A549 (cell line): ENCODE data around the gene CFAP99. TPM values are rescaled to one million over a fixed set of nuclear protein-coding genes. Genes with fewer than 3 reads are reported as not detected.

ENCODE experiments used
- ATAC-seq, 2 experiments: fragments of 200-7000 bp in 1 of 2; fragments of >200 bp in 1 of 2; cut with Nextera tagmentation in 1 of 2; cut with Tn5 transposase in 1 of 2; 3 replicates each; pipeline versions ENCODE4 v1.8.0 to v1.9.1; 2018 to 2020; ENCODE audit warnings: mild to moderate bottlenecking in 1 of 2, moderate library complexity in 1 of 2
- CTCF ChIA-PET: fragments of 300-600 bp; sonication (Branson Sonifier 250); formaldehyde crosslinking; extraction: SDS; loops from one replicate; lab custom pipeline; 2021; ENCODE audit warnings: antibody characterized with exemption, inconsistent platforms; lab: Yijun Ruan, JAX
- POLR2A ChIA-PET: fragments of 350-600 bp; formaldehyde crosslinking; extraction: SDS; loops from one replicate; lab custom pipeline; 2021; ENCODE audit warnings: antibody characterized with exemption, inconsistent platforms; lab: Yijun Ruan, JAX
- DNase-seq, 2 experiments: peaks; one replicate each; pipeline versions ENCODE4 v3.0.0 to v3.0.0-alpha.2; 2011 to 2016; ENCODE audit warnings: low read depth in 1 of 2, low spot score in 1 of 2
- FAIRE-seq: peaks from 2 replicates; lab custom pipeline; 2011; peaks lifted over from hg19 to GRCh38; lab: Jason Lieb, UNC
- H3K27ac ChIP-seq, 2 experiments: fragments of >200 bp; sonication (Bioruptor Twin); formaldehyde crosslinking; 3 replicates each; pipeline ENCODE4 v1.5.1; 2016 to 2017
- H3K4me1 ChIP-seq: fragments of >200 bp; sonication (Bioruptor Twin); formaldehyde crosslinking; 3 replicates; pipeline ENCODE4 v1.6.1; 2016
- H3K4me2 ChIP-seq: fragments of >200 bp; sonication (Bioruptor Twin); formaldehyde crosslinking; 3 replicates; pipeline ENCODE4 v1.6.1; 2016
- H3K4me3 ChIP-seq: fragments of >200 bp; sonication (Bioruptor Twin); formaldehyde crosslinking; 3 replicates; pipeline ENCODE4 v1.5.1; 2016
- H3K9me3 ChIP-seq: fragments of >200 bp; sonication (Bioruptor Twin); formaldehyde crosslinking; 3 replicates; pipeline ENCODE4 v1.6.1; 2016
- BCL3 ChIP-seq: fragments of >200 bp; sonication (Bioruptor Twin); formaldehyde crosslinking; IDR thresholded peaks from 3 replicates; pipeline ENCODE4 v1.6.1; 2016
- CHD4 ChIP-seq: fragments of 200-600 bp; sonication (generic); IDR thresholded peaks from 2 replicates; pipeline ENCODE4 v1.6.1; 2016; ENCODE audit warnings: antibody characterized with exemption, mild to moderate bottlenecking, borderline replicate concordance
- CTCF ChIP-seq: fragments of >200 bp; sonication (Bioruptor Twin); formaldehyde crosslinking; IDR thresholded peaks from 3 replicates; pipeline ENCODE4 v1.5.1; 2016
- E2F6 ChIP-seq: IDR thresholded peaks from 2 replicates; pipeline ENCODE4 v1.6.1; 2012; ENCODE audit warnings: low read depth, borderline replicate concordance
- ELK1 ChIP-seq: fragments of 150-350 bp; IDR thresholded peaks from 2 replicates; pipeline ENCODE4 v1.6.1; 2014; ENCODE audit warnings: low read depth, mild to moderate bottlenecking, low read length
- FOSB ChIP-seq: fragments of 250-450 bp; sonication (Bioruptor Pico); IDR thresholded peaks from 2 replicates; pipeline ENCODE4 v1.5.0; 2020; ENCODE audit warnings: mild to moderate bottlenecking, moderate library complexity
- HDAC2 ChIP-seq: fragments of 200-600 bp; sonication (generic); IDR thresholded peaks from 2 replicates; pipeline ENCODE4 v1.6.1; 2016
- HEYL ChIP-seq: fragments of 250-450 bp; sonication (Bioruptor Pico); IDR thresholded peaks from 2 replicates; pipeline ENCODE4 v1.8.0; 2021; ENCODE audit warnings: mild to moderate bottlenecking, moderate library complexity
- HOXA7 ChIP-seq: fragments of 250-450 bp; sonication (Bioruptor Pico); IDR thresholded peaks from 2 replicates; pipeline ENCODE4 v1.5.0; 2020; ENCODE audit warnings: mild to moderate bottlenecking, moderate library complexity
- HOXB13 ChIP-seq: fragments of 250-450 bp; sonication (Bioruptor Pico); IDR thresholded peaks from 2 replicates; pipeline ENCODE4 v1.5.0; 2020; ENCODE audit warnings: low read depth, mild to moderate bottlenecking, moderate library complexity
- MAX ChIP-seq: IDR thresholded peaks from 2 replicates; pipeline ENCODE4 v1.6.1; 2012
- MYC ChIP-seq: IDR thresholded peaks from 2 replicates; pipeline ENCODE4 v1.6.1; 2012; ENCODE audit warnings: mild to moderate bottlenecking, inconsistent platforms, low read length, improper control_type of control experiment, borderline replicate concordance
- NFE2L2 ChIP-seq: fragments of 150-350 bp; conservative IDR thresholded peaks from 2 replicates; pipeline ENCODE4 v1.6.1; 2014; ENCODE audit warnings: low read length
- POLR2A ChIP-seq: IDR thresholded peaks from 2 replicates; pipeline ENCODE4 v1.6.1; 2012; ENCODE audit warnings: mild to moderate bottlenecking, low read length
- POLR2AphosphoS2 ChIP-seq: conservative IDR thresholded peaks from 2 replicates; pipeline ENCODE4 v1.6.1; 2012; ENCODE audit warnings: low read length, improper control_type of control experiment, inconsistent platforms
- RAD21 ChIP-seq, 2 experiments: fragments of >200 bp in 1 of 2; sonication (Bioruptor Twin) in 1 of 2; formaldehyde crosslinking in 1 of 2; IDR thresholded peaks in 1 of 2; conservative IDR thresholded peaks in 1 of 2; 2 replicates in 1 of 2; 3 replicates in 1 of 2; pipeline ENCODE4 v1.6.1; 2012 to 2018; ENCODE audit warnings: inconsistent platforms in 1 of 2
- RARB ChIP-seq: fragments of 250-450 bp; sonication (Bioruptor Pico); IDR thresholded peaks from 2 replicates; pipeline ENCODE4 v1.8.0; 2021; ENCODE audit warnings: mild to moderate bottlenecking, moderate library complexity
- RFX5 ChIP-seq: fragments of 450-650 bp; IDR thresholded peaks from 2 replicates; pipeline ENCODE4 v1.7.1; 2014; ENCODE audit warnings: antibody characterized with exemption, mild to moderate bottlenecking, moderate library complexity
- RNF2 ChIP-seq: fragments of 200-600 bp; sonication (generic); IDR thresholded peaks from 2 replicates; pipeline ENCODE4 v1.6.1; 2016; ENCODE audit warnings: low read depth, mild to moderate bottlenecking, antibody characterized with exemption, moderate library complexity, borderline replicate concordance
- SREBF2 ChIP-seq: fragments of 450-650 bp; IDR thresholded peaks from 2 replicates; pipeline ENCODE4 v1.6.1; 2014; ENCODE audit warnings: mild to moderate bottlenecking, moderate library complexity
- TFCP2L1 ChIP-seq: fragments of 250-450 bp; sonication (Bioruptor Pico); IDR thresholded peaks from 2 replicates; pipeline ENCODE4 v1.5.0; 2021; ENCODE audit warnings: mild to moderate bottlenecking
- ZSCAN20 ChIP-seq: fragments of 250-450 bp; sonication (Bioruptor Pico); IDR thresholded peaks from 2 replicates; pipeline ENCODE4 v1.8.0; 2022; ENCODE audit warnings: mild to moderate bottlenecking, moderate library complexity
- WGBS: methylation state at CpG from one replicate; pipeline ENCODE4 v1.1.6; 2017; ENCODE audit errors: missing lambda C conversion rate; 5-methylcytosine and 5-hydroxymethylcytosine counted together
- polyA plus RNA-seq, 4 experiments: library from polyadenylated mRNA; depleted of rRNA in 3 of 4; stranded (reverse); fragments of >200 nt; fragmentation: RNase III in 1 of 4; extraction: RNeasy Plus Mini Kit Qiagen cat#74134 plus additional on column Dnase treatment in 1 of 4; gene quantifications; 2 replicates in 3 of 4; 3 replicates in 1 of 4; pipeline ENCODE4 v1.2.3, GENCODE V29; 2011 to 2017

CFAP99 gene
- polyA plus RNA-seq, 2 of the 4 experiments (the other 2 are of a cell fraction), result 0.09 TPM; not detected in 1

- POLR2A ChIA-PET, result interaction anchor here (0.7 kb wide), 1 partner anchor 36 kb away, joined by 5 read pairs; no protein-coding TSS in a partner anchor
- WGBS, result 93% methylated on average over 7 of the region's 14 CpGs
- FAIRE-seq, result no peak
- Histone ChIP-seq H3K4me3 (no peak overlapping the region), H3K4me2 (no peak overlapping the region), H3K27ac (no peak overlapping the region)
- ATAC-seq, result no peak
- TF ChIP-seq POLR2A (no peak), CHD4 (no peak), MYC (no peak), RNF2 (no peak), MAX (no peak), RAD21 (conservative IDR thresholded peaks at IDR 0.05 in 1 of 2, IDR thresholded peaks at IDR 0.05 in 1 of 2) (no peak), ZSCAN20 (no peak), POLR2AphosphoS2 (no peak), BCL3 (no peak), SREBF2 (no peak), HEYL (CRISPR knock-in tag) (no peak), FOSB (CRISPR knock-in tag) (no peak), RARB (CRISPR knock-in tag) (no peak), NFE2L2 (no peak), E2F6 (no peak)
- TF ChIP-seq, all 56 proteins: peak for 0
- no peak for DNase-seq
- CTCF ChIA-PET, result no interaction called here
- Histone ChIP-seq H3K9me3 (no peaks in the 10 kb centered on the region), H3K4me1 (no peaks in the 10 kb centered on the region)
Observed at GRCh38 chr4:2372488-2373030, 46.2 kb upstream of the CFAP99 start.

GRCh38 chr4:2373532-2373931 lies 45.2 kb upstream of the CFAP99 start:
- 79% methylated on average over 7 of the region's 7 CpGs for WGBS
- Histone ChIP-seq H3K4me1 (no peaks in the 10 kb centered on the region), H3K4me2 (no peak overlapping the region), H3K27ac (no peak overlapping the region), H3K9me3 (no peaks in the 10 kb centered on the region), H3K4me3 (no peak overlapping the region)
- TF ChIP-seq ELK1 (no peak), HOXB13 (CRISPR knock-in tag) (no peak), HDAC2 (no peak), HOXA7 (CRISPR knock-in tag) (no peak), RFX5 (no peak), ZSCAN20 (no peak), TFCP2L1 (CRISPR knock-in tag) (no peak), CTCF (no peak)
- ChIA-PET POLR2A (no interaction called here), CTCF (no interaction called here)
- FAIRE-seq (no peak), DNase-seq (no peak), ATAC-seq (no peak)
